T-helper 1 cell treated with Interleukin-12 subunit alpha and Interleukin-12 subunit beta and Interleukin-4 antibody, amounts not matched to agents 30 ng/mL and 1 ng/mL, for 36 hours (primary cell): ENCODE data around the gene CDK14. TPM values are rescaled to one million over a fixed set of nuclear protein-coding genes. Genes with fewer than 3 reads are reported as not detected.
"Not testable (repeated sequence)": the region's sequence is repeated elsewhere in the genome, so short reads cannot be mapped to it uniquely, and the experiment has no call there.

ENCODE experiments used
- intact Hi-C: fragments of 100-400 bp; cut with micrococcal nuclease; formaldehyde crosslinking; loops from one replicate; pipeline ENCODE4 v1.15.1; 2024
- total RNA-seq: library from RNA; stranded (reverse); gene quantifications from 2 replicates; pipeline ENCODE4 v1.2.3, GENCODE V29; 2022

Gene CDK14
- total RNA-seq, 1 donor from 2014 or later = 0.34 TPM

DNA sequence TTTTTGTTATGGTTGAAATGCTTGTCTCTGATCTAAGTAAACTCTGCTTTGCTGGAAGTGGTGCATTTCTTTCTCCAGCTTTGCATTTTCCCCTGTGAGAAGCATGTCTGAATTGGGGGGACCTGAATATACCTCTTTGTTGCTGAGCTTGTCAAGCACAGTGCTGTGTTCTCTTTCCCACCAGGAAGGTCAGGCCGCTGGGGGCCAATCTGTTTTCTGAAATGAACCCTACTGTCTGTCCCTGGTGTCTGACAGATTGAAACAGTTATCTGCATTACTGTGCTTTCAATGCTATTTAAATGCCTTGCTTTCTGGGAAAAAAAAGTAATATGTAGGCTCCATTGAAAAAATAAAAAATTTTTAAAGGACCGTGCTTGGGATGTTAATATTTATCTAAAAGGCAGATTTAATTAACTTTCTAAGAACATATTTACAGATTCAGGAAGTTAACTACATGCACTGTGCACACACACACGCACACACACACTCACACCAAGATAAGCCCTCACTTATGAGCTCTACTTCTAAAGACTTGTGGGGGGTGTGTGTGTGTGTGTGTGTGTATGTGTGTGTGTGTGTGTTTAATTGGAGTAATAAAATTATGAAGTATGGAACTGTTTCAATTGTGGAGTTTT, 541.1 kb downstream of the CDK14 start:
- intact Hi-C loops = no loop called here

DNA sequence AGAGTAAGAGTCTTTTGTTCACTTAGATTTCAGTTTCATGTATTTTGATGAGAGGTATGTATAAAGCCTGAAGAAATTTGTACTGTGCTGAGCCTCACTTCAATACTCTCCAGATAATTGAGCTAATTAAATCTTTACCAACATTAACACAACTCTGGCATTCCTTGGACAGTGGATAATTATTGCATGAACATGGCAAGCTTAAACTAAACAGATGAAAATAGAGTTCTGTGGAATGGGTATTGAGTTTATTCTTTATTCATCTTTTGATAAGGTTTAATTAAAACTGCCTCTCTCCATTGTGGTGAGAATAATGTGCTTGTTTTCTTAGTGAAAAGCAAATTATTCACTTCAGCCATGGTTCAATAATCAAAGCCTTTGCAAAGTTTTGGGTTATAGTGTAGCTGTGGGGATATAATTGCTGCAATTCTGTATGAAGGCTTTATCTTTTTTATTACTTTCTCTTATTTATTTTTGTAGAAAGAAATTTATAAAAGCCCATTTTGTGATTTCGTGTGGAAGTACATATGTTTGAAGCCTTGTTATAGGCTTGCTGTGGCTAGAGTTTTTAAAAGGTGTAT, 541.8 kb downstream of the CDK14 start:
- intact Hi-C loops = no loop called here

GRCh38 chr7:91140286-91140685, 544.2 kb downstream of the CDK14 start:
- intact Hi-C loops = no loop called here

DNA sequence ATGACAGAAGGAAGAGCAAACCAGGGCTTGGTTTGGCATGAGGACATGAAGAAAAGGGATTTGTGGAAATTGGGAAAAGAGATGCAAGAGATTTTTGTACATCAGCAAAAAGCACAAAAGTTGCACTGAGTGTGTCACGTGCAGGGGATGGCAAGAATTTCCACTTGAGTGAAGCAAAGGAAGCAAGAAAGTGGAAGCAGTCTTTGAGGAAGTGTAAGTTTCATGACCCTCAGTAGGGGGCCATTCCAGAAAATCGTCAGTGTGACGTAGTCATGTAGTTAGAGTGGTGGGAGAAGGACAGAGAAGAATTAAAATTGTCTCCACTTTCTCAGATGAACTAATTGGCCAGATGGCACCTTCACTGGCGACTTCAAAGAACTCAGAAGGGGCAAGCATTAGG, 544.9 kb downstream of the CDK14 start:
- intact Hi-C loops = no loop called here

DNA sequence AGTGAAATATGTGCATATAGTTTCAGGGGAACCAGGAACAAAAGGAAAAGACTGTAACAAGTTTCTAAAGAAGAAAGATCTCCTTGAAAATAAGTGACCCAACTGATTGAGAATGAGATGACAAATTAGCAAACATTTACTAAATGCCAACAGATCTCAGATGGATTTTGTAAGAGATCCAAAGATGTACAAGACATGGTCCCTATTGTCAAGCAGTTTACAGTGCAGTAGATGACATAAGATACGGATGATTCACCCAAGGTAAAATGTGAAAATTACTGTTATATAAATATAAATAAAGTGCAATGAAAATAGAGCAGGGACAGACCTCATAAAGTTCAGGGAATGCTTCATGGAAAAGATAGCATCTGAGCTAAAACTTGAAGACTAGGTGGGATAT, 546.6 kb downstream of the CDK14 start:
- intact Hi-C loops = no loop called here

DNA sequence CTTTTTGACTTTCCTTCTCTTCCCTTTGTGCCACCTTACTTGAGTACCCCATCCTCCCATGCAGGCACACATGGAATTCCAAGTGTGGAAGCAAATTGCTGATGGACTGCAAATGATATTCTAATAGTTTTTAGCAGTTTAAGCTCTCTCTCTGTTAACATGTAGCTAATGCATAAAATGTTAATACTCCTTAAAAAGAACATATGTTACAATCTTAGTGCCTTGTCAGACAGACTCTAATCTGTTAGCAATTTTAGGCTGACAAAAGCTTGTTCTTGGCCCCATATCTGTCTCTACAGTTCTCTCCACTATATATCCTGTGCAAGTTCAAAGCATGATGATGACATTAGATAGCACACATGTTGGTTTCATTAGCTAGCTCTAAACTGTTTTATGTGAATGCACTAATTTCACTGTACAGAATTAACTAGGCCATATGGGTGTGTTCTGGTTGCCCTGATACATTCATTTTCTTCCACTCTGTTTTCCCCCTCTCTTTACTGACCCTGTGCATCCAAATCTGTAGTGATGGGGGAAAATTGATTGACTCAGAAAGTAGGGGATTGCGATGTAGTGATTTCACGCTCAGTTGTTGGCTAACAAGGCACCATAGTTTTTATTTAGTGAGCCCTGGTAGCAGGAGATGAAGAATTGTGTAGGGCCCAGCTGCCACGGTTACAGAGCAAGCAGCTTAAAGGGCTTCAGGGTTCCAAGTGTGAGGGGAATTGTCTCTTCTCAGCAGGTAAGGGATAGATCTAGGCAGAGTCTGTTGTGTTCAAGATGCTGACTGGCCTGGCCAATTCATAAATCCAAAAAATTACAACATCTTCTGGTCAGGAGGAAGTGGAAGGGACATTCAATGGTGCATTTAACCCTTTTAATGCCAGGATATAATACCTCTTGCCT, 553.5 kb downstream of the CDK14 start:
- intact Hi-C loops = no loop called here

- intact Hi-C loops = no loop called here
Observed at GRCh38 chr7:91151916-91152315, 555.8 kb downstream of the CDK14 start.

DNA sequence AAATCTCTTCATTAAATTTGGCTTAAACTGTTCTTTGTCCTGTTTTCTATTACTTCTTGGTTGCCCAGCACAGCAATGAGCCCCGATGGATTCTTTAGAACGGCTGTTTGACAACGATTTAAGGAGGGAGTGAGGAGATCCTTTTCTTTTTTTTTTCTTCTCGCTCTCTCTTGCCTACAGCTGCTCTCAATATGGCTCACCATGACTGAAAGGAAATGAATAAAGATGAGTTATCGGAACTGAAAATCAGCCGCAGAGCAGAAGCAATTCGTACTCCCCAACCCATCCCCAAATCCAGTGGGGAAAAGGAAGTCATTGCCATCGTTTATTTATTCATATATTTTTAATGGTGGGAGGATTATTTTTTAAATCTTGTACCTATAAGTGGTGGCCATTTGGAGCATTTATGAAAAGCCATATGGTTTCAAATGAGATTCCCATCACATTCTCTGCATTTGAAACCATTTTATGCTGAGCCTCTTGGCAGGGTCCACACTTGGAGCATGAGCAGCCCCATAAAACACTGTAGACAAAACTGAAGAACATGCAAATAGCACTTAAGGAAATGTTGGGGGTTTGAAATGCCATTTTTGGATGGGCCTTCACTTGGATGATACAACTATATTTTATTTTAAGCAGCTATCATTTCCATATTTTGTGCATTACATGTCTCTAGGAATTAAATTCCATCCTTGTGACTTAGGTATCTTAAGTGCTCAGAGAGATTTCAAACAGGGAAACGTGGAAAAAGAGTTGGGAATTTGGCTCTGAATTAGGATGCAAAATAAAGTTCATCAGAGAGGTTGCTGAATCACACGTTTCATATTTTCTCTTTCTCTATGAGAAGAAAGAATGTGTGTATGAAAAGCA, 560.4 kb downstream of the CDK14 start:
- intact Hi-C loops = no loop called here

GRCh38 chr7:91157579-91158320, 561.6 kb downstream of the CDK14 start:
- intact Hi-C loops = no loop called here

DNA sequence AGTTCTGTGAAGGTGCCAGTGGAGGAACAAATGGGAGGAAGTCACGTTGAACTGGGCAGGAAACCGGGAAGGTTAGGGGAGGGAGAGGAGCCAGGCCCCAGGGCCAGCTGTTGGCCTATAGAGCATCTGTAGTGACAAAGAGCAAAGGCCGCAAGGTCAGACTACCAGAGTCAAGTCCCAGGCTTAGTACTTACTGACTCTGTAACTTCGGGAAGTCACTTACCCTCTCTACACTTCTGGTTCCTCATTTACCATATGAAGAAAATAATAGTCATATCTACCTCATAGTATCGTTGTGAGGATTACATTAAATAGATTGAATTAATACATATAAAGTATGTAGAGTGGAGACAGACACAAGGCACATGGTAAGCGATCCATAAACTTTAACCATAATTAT, 566.3 kb downstream of the CDK14 start:
- intact Hi-C loops = no loop called here

- intact Hi-C loops = no loop called here
Observed at GRCh38 chr7:91164506-91164905, 568.4 kb downstream of the CDK14 start.

DNA sequence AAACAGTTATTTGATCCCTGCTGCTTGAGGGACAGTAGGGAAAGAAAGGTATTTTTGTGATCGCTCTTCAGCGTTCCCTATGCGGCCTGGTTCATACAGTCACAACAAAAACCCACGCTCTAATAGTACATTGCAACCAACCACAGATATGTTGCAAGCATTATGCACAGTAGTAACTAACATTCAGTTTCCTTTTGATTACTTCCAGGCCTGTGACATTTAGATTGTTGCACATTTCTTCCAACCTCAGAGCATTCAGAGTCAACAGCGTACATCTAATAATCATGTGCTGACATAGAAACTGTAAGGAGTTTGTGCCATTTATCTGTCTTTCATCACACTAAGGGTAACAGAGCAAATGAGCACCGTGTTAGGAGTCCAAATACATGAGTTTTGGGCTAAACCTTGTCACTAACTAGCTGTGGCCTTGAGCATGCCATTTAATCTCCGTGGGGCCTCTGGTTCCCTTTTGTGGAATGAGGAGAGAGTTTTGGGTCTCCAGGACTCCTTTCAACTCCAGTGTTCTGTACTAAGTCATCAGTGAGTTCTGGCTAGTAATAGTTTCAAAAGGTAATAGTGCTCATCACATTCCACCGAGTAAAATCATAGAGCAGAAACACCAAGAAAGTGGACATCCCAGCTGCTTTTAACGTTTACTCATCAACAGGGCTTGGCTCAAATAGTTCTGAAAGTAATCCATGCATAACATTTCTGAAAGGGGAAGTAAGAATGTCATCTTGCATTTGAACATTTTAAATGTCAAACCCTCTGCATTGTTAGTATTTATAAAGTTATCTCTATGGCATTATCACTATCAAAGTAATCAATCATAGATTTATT, 569.1 kb downstream of the CDK14 start:
- intact Hi-C loops = no loop called here

- intact Hi-C loops = no loop called here
Observed at GRCh38 chr7:91165846-91166230, 569.7 kb downstream of the CDK14 start.

GRCh38 chr7:91168871-91169829, 573.0 kb downstream of the CDK14 start:
- intact Hi-C loops = no loop called here

DNA sequence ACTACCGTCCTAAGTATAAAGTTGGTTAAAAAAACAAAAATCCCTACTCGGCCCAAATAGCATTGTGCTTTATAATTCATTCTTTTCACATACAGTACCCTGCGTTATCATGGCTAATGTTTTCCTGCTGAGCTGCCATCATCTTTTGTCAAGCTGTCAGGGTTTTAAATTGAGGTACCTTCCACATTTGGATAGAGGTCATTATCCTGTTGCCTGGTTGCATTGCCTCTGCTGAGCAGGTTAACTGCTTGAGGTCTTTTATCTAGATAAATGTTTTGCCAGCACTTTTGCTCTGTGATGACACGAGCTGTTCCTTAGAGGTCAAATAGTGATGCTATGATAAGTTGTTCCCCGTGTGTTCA, 573.7 kb downstream of the CDK14 start:
- intact Hi-C loops = no loop called here

DNA sequence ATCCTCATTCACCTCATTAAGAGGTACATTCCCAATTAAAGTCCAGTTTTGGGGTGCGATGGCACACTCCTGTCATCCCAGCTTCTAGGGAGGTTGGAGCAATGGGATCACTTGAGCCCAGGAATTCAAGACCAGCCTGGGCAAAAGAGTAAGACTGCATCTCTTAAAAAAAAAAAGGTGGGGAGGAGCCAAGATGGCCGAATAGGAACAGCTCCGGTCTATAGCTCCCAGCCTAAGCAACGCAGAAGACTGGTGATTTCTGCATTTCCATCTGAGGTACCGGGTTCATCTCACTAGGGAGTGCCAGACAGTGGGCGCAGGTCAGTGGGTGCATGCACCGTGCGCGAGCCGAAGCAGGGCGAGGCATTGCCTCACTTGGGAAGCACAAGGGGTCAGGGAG, 577.1 kb downstream of the CDK14 start:
- intact Hi-C loops = not testable (repeated sequence)

- intact Hi-C loops = no loop called here
Observed at GRCh38 chr7:91180746-91181145, 584.6 kb downstream of the CDK14 start.

DNA sequence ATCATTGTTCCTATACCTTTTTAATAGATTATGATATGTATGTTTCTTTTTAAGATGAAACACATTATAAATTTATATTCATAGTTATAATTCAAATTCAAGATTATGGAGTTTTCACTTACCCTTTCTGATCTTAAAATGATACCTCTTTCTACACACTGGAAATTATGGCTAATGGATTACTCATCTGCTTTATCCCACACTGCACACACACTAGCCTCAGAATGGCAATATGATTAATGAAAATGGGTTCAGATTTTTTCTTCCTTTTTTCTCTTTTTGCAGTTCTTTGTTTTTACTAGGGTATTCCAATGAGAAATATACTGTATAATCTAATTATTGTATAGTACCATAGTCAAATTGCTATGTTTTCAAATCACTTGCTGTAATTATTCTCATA, 585.8 kb downstream of the CDK14 start:
- intact Hi-C loops = no loop called here
